CD4-positive, alpha-beta T cell treated with Interleukin-17A for 1 hour (primary cell): ENCODE data around the gene AXIN1.
A peak's percentile ranks its signal among the peaks of the same experiment; 100 is the strongest.
"Not testable (repeated sequence)": the region's sequence is repeated elsewhere in the genome, so short reads cannot be mapped to it uniquely, and the experiment has no call there.

Source experiments
- DNase-seq: peaks from one replicate; pipeline ENCODE4 v3.0.0-alpha.2; 2020

The AXIN1 gene

GRCh38 chr16:369866-370436 is 17.4 kb upstream of the AXIN1 start:
- DNase-seq, result no peak

GRCh38 chr16:369275-369865 is 16.8 kb upstream of the AXIN1 start:
- DNase-seq, result no peak

GRCh38 chr16:368388-369158 is 16.1 kb upstream of the AXIN1 start:
- no peak for DNase-seq

- no peak for DNase-seq
Observed at GRCh38 chr16:367333-367903, 14.9 kb upstream of the AXIN1 start.

GRCh38 chr16:366476-366875 is 14.0 kb upstream of the AXIN1 start:
- DNase-seq, result no peak

GRCh38 chr16:364595-365491 is 12.3 kb upstream of the AXIN1 start:
- DNase-seq, result no peak

GRCh38 chr16:363766-364490 is 11.4 kb upstream of the AXIN1 start:
- DNase-seq, result no peak

GRCh38 chr16:363110-363765 is 10.7 kb upstream of the AXIN1 start:
- DNase-seq, result no peak

- DNase-seq, result not testable (repeated sequence)
Observed at GRCh38 chr16:362702-362999, 10.1 kb upstream of the AXIN1 start.

GRCh38 chr16:361872-362701 is 9.6 kb upstream of the AXIN1 start:
- peak; percentile 80 for DNase-seq

- DNase-seq, result no peak
Observed at GRCh38 chr16:361341-361871, 8.9 kb upstream of the AXIN1 start.

- no peak for DNase-seq
Observed at GRCh38 chr16:360698-361336, 8.3 kb upstream of the AXIN1 start.

GRCh38 chr16:359871-360697 is 7.6 kb upstream of the AXIN1 start:
- no peak for DNase-seq

GRCh38 chr16:359067-359763 is 6.7 kb upstream of the AXIN1 start:
- no peak for DNase-seq

- DNase-seq, result no peak
Observed at GRCh38 chr16:356741-357140, 4.2 kb upstream of the AXIN1 start.

GRCh38 chr16:354971-355461 is 2.5 kb upstream of the AXIN1 start:
- peak; percentile 74 for DNase-seq

GRCh38 chr16:354291-354881 is 1.9 kb upstream of the AXIN1 start:
- DNase-seq, result no peak
